IMR-90 (cell line): ENCODE results near the gene TMUB1.

ENCODE experiments used
- BHLHE40 ChIP-seq: fragments of 150-350 bp; IDR thresholded peaks from 2 replicates; pipeline ENCODE4 v1.6.1; 2016; ENCODE audit warnings: mild to moderate bottlenecking, low read depth, low read length
- CEBPB ChIP-seq: IDR thresholded peaks from 2 replicates; pipeline ENCODE4 v1.6.1; 2012; ENCODE audit warnings: low read depth, low read length, improper control_type of control experiment
- CHD1 ChIP-seq: IDR thresholded peaks from 2 replicates; pipeline ENCODE4 v1.6.1; 2012; ENCODE audit warnings: low read depth, low read length, improper control_type of control experiment
- CTCF ChIP-seq: conservative IDR thresholded peaks from 2 replicates; pipeline ENCODE4 v1.5.1; 2012; ENCODE audit warnings: mild to moderate bottlenecking, low read depth, low read length, improper control_type of control experiment
- ELK1 ChIP-seq: fragments of 150-350 bp; IDR thresholded peaks from 2 replicates; pipeline ENCODE4 v1.6.1; 2016; ENCODE audit warnings: low read depth, mild to moderate bottlenecking, low read length, moderate library complexity, borderline replicate concordance
- FOS ChIP-seq: fragments of 150-350 bp; IDR thresholded peaks from 2 replicates; pipeline ENCODE4 v1.6.1; 2016; ENCODE audit warnings: low read depth, low read length
- MAFK ChIP-seq: IDR thresholded peaks from 2 replicates; pipeline ENCODE4 v1.6.1; 2012; ENCODE audit warnings: low read depth, low read length, improper control_type of control experiment
- MXI1 ChIP-seq: IDR thresholded peaks from 2 replicates; pipeline ENCODE4 v1.6.1; 2012; ENCODE audit warnings: low read depth, mild to moderate bottlenecking, low read length, moderate library complexity, borderline replicate concordance
- NFE2L2 ChIP-seq: fragments of 150-350 bp; IDR thresholded peaks from 2 replicates; pipeline ENCODE4 v1.6.1; 2016; ENCODE audit warnings: low read depth, mild to moderate bottlenecking, low read length
- POLR2A ChIP-seq: IDR thresholded peaks from 2 replicates; pipeline ENCODE4 v1.6.1; 2012; ENCODE audit warnings: mild to moderate bottlenecking, low read depth, low read length
- RAD21 ChIP-seq: IDR thresholded peaks from 2 replicates; pipeline ENCODE4 v1.6.1; 2012; ENCODE audit warnings: low read length, improper control_type of control experiment
- RCOR1 ChIP-seq: IDR thresholded peaks from 2 replicates; pipeline ENCODE4 v1.6.1; 2012; ENCODE audit warnings: mild to moderate bottlenecking, low read length, improper control_type of control experiment; ENCODE audit not compliant: insufficient replicate concordance
- SMC3 ChIP-seq: fragments of 150-350 bp; IDR thresholded peaks from 2 replicates; pipeline ENCODE4 v1.6.1; 2016; ENCODE audit warnings: low read depth, mild to moderate bottlenecking, antibody characterized with exemption, low read length, moderate library complexity
- USF2 ChIP-seq: fragments of 150-350 bp; IDR thresholded peaks from 2 replicates; pipeline ENCODE4 v1.6.1; 2017; ENCODE audit warnings: mild to moderate bottlenecking, antibody characterized with exemption, low read length, low read depth

- TF ChIP-seq CTCF (no peak), MXI1 (no peak), CEBPB (no peak), FOS (no peak), POLR2A (no peak), RAD21 (no peak), USF2 (no peak), SMC3 (no peak), MAFK (no peak), RCOR1 (no peak), BHLHE40 (no peak), CHD1 (no peak), NFE2L2 (no peak), ELK1 (no peak)
Observed at GRCh38 chr7:151083824-151084160, 499 bp upstream of the TMUB1 start.
